Activated gamma-delta T cell treated with Interleukin-2 at 50 U/mL for 16 hours (primary cell): ENCODE measurements around the gene GAGE12H.
A peak's percentile ranks its signal among the peaks of the same experiment; 100 is the strongest.
"Not testable (repeated sequence)": the region's sequence is repeated elsewhere in the genome, so short reads cannot be mapped to it uniquely, and the experiment has no call there.

Source experiments
- DNase-seq: peaks from one replicate; pipeline ENCODE4 v3.0.0-alpha.2; 2020

Gene GAGE12H, protein sequence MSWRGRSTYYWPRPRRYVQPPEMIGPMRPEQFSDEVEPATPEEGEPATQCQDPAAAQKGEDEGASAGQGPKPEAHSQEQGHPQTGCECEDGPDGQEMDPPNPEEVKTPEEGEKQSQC

DNA sequence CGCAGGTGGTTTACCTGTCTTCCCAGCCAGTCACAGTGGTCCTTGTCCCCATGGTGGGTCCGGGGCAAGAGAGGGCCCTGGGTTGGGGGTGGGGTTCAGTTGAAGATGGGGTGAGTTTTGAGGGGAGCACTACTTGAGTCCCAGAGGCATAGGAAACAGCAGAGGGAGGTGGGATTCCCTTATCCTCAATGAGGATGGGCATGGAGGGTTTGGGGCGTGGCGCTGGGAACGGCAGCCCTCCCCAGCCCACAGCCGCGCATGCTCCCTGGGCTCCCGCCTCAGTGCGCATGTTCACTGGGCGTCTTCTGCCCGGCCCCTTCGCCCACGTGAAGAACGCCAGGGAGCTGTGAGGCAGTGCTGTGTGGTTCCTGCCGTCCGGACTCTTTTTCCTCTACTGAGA is at the start of gene GAGE12H:
GAGE12H (plus strand) TSS at position 301 of the 400 bp plus-strand sequence. CDS start 1,155 bp downstream, outside the sequence.
- not testable (repeated sequence) for DNase-seq

- not testable (repeated sequence) for DNase-seq
Measured at GRCh38 chrX:49531877-49532276, 47.9 kb upstream of the GAGE12H start, which contains the start of gene GAGE12C. Gene GAGE12C, plus strand, starts transcription at chrX:49532177. Its CDS starts 1,155 bp downstream, at chrX:49533332.

DNA sequence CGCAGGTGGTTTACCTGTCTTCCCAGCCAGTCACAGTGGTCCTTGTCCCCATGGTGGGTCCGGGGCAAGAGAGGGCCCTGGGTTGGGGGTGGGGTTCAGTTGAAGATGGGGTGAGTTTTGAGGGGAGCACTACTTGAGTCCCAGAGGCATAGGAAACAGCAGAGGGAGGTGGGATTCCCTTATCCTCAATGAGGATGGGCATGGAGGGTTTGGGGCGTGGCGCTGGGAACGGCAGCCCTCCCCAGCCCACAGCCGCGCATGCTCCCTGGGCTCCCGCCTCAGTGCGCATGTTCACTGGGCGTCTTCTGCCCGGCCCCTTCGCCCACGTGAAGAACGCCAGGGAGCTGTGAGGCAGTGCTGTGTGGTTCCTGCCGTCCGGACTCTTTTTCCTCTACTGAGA is 38.3 kb upstream of the GAGE12H start, which contains the start of gene GAGE12D:
GAGE12D (plus strand) TSS at position 301 of the 400 bp plus-strand sequence. CDS start 1,155 bp downstream, outside the sequence.
- not testable (repeated sequence) for DNase-seq

- DNase-seq: not testable (repeated sequence)
Measured at GRCh38 chrX:49550989-49551388, 28.8 kb upstream of the GAGE12H start, which contains the start of gene GAGE12E. Gene GAGE12E, plus strand, starts transcription at chrX:49551289. Its CDS starts 1,155 bp downstream, at chrX:49552444.

DNA sequence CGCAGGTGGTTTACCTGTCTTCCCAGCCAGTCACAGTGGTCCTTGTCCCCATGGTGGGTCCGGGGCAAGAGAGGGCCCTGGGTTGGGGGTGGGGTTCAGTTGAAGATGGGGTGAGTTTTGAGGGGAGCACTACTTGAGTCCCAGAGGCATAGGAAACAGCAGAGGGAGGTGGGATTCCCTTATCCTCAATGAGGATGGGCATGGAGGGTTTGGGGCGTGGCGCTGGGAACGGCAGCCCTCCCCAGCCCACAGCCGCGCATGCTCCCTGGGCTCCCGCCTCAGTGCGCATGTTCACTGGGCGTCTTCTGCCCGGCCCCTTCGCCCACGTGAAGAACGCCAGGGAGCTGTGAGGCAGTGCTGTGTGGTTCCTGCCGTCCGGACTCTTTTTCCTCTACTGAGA is 19.2 kb upstream of the GAGE12H start, which contains the start of gene GAGE12F:
GAGE12F (plus strand) TSS at position 301 of the 400 bp plus-strand sequence. CDS start 1,155 bp downstream, outside the sequence.
- not testable (repeated sequence) for DNase-seq

DNA sequence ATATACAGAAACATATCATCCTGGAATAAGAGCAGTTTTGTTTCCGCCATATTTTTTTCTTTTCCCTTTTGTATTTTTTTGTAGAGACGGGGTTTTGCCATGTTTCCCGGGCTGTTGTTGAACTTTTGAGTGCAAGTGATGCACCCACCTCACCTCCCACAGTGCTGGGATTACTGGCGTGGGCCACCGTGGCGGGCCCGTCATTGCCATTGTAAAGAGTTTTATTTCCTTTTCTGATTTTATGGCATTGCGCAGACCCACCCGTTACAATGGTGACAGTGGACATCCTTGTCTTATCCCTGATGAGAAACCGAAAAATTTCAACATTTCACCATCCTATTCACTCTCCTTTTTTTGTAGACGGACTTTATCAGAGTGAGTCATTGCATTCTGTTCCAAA is 11.0 kb upstream of the GAGE12H start:
- DNase-seq: not testable (repeated sequence)

- not testable (repeated sequence) for DNase-seq
Measured at GRCh38 chrX:49569152-49569551, 10.6 kb upstream of the GAGE12H start.

DNA sequence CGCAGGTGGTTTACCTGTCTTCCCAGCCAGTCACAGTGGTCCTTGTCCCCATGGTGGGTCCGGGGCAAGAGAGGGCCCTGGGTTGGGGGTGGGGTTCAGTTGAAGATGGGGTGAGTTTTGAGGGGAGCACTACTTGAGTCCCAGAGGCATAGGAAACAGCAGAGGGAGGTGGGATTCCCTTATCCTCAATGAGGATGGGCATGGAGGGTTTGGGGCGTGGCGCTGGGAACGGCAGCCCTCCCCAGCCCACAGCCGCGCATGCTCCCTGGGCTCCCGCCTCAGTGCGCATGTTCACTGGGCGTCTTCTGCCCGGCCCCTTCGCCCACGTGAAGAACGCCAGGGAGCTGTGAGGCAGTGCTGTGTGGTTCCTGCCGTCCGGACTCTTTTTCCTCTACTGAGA is 9.6 kb upstream of the GAGE12H start, which contains the start of gene GAGE12G:
GAGE12G (plus strand) TSS at position 301 of the 400 bp plus-strand sequence. CDS start 1,155 bp downstream, outside the sequence.
- not testable (repeated sequence) for DNase-seq

DNA sequence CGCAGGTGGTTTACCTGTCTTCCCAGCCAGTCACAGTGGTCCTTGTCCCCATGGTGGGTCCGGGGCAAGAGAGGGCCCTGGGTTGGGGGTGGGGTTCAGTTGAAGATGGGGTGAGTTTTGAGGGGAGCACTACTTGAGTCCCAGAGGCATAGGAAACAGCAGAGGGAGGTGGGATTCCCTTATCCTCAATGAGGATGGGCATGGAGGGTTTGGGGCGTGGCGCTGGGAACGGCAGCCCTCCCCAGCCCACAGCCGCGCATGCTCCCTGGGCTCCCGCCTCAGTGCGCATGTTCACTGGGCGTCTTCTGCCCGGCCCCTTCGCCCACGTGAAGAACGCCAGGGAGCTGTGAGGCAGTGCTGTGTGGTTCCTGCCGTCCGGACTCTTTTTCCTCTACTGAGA is 9.4 kb downstream of the GAGE12H start, which contains the start of gene GAGE2A:
GAGE2A (plus strand) TSS at position 301 of the 400 bp plus-strand sequence. CDS start 1,155 bp downstream, outside the sequence.
- DNase-seq: not testable (repeated sequence)

DNA sequence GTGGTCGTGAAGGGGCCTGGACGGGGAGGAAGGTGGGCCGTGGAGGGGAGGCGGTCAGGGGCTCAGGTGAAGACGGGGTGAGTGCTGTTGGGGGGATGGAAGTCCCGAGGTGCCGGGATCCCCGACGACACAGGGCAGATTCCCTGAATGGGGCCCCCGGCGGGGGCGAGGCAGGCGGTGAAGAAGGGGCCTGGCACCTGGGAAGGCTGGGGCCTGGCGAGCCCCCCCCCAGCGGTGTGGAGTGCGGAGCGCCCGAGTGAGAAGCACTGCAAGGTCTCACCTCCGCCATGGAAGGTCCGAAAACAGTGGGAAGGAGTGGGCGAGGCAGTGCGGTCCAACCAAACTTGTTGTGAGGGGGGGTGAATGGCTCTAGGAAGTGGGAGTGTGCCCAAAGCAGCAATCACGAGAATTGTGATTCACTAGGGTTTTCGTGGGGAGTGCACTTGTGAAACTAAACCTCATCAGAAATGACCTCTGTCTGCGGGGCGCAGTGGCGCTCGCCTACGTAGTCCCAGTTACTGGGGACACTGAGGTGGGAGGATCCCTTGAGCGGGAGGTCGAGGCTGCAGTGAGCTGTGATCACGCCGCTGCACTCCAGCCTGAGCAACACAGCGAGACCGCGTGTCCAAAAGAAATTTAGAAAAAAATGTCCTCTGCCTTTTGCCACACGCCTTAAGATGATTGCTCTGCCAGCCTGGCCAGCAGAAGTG is 10.2 kb downstream of the GAGE12H start:
- DNase-seq: peak; percentile 4

DNA sequence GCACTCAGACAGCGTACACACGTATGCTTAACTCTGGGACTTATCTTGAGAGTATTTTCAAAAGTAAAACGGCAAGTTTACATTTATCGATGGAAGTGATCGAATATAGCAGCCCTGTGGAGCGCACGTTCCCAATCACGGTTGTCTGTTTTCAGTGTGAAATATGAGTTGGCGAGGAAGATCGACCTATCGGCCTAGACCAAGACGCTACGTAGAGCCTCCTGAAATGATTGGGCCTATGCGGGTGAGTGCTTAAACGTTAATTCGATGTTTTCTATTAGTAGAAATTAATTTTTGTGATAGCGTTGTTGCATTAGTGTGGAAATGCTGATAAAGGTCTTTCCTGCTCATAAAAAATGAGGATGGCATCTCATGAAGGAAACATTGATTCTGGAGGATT is 10.7 kb downstream of the GAGE12H start:
- DNase-seq: not testable (repeated sequence)

GRCh38 chrX:49598720-49599119 is 19.0 kb downstream of the GAGE12H start, which contains the start of gene GAGE1:
Gene GAGE1, plus strand, starts transcription at chrX:49599020. Its CDS starts 1,155 bp downstream, at chrX:49600175.
- not testable (repeated sequence) for DNase-seq

DNA sequence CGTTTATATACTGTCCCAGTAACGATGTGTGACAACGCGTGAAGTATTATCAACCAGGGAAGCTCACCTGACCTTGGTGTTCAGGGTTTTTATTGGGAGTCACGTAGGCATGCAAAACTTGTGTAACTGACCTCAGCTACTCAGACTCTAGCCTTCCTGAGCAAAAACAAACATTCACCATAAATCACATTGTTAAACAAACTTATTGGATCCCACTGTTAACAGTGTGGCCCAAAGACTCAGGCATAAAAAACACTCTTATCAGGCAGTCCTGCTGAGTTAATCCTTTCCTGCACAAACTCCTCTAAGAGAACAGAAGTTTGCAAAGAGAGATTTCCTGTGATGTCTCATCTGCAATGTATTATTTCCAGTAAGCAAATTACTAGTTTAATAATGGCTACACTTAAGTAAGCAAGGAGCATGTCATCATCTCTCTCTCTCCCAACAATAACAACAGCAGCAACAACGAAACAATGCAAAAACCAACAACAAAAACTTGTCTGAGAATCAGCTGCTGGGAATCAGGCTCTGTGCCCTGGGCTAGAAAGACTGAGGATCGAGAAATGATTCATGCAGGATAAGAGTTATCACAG is 31.1 kb downstream of the GAGE12H start:
- DNase-seq: no peak

GRCh38 chrX:49618574-49618973 is 38.8 kb downstream of the GAGE12H start:
- no peak for DNase-seq

GRCh38 chrX:49627086-49627777 is 47.5 kb downstream of the GAGE12H start:
- peak; percentile 9 for DNase-seq
